ENCODE measurements around the gene ITPR2. TPM values are rescaled to one million over a fixed set of nuclear protein-coding genes. Genes with fewer than 3 reads are reported as not detected.

ITPR2 gene
- total and polyA plus RNA-seq, 5 donors: 4.2 to 32.1 (median 23.2) TPM

DNA sequence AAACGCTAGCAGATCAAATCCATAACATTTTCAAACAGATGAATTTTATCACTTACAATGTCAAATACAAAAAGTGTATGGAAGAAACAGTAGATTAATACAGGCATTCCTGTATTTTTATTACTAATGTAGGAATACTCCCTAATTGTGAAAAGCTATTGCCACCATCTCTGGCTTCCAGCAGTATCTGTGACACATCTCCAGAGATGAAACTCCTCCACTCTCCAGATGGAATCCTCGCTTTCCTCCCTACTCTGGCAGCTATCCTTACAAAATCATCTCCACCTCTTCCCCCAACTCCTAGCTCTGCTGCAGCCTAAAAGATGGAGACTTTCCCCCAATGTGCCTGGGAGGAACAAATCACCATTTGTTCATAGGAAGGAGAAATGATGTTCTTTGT lies 426.2 kb downstream of the ITPR2 start:
- intact Hi-C loops (cut with DNase I): no loop called here
- WGBS: 87% methylated on average over 2 of the region's 2 CpGs
- H3K9me3 ChIP-seq (ENCODE audit: control insufficient read depth, low read length): no peaks in the 10 kb centered on the region

GRCh38 chr12:26406391-26406790 lies 426.6 kb downstream of the ITPR2 start:
- DNase-seq (no peak), ATAC-seq (no peak)
- Histone ChIP-seq H3K9me3 (ENCODE audit: control insufficient read depth, low read length) (no peaks in the 10 kb centered on the region), H3K27ac (ENCODE audit: low read length) (no peak overlapping the region), H3K4me3 (ENCODE audit: low read length) (no peak overlapping the region), H3K27me3 (ENCODE audit: control insufficient read depth, insufficient read depth) (no peaks in the 10 kb centered on the region), H3K4me1 (ENCODE audit: control insufficient read depth, insufficient read depth, low read length) (no peaks in the 10 kb centered on the region)
- intact Hi-C loops (cut with DNase I): no loop called here
- 53% methylated on average over 3 of the region's 3 CpGs for WGBS

More for the DNA sequence above, 426.2 kb downstream of the ITPR2 start:
- DNase-seq (no peak), ATAC-seq (no peak)
- no peaks in the 10 kb centered on the region for H3K4me1 ChIP-seq (ENCODE audit: control insufficient read depth, insufficient read depth, low read length)
- H3K27me3 ChIP-seq (ENCODE audit: control insufficient read depth, insufficient read depth): no peaks in the 10 kb centered on the region
- no peak overlapping the region for H3K27ac ChIP-seq (ENCODE audit: low read length)
- no peak overlapping the region for H3K4me3 ChIP-seq (ENCODE audit: low read length)

DNA sequence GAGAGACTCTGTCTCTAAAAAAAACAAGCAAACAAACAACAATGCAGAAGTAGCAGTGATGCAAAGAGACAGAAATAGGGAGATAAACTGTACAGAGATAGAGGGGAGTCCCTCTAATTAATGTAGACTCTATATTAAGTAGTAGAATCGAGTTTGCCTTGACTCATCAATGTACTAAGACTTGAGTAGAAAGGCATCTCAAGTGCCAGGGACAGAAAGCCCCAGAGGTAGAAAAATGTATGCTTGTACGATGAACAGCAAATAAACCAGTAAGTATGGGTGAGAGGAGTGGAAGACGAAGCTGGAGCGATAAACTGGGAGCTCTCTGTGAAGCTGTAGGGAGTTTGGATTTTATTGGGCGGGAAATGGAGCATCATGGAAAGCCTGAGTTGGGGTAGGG lies 429.4 kb downstream of the ITPR2 start:
- Histone ChIP-seq H3K27me3 (ENCODE audit: control insufficient read depth, insufficient read depth) (no peaks in the 10 kb centered on the region), H3K9me3 (ENCODE audit: control insufficient read depth, low read length) (no peaks in the 10 kb centered on the region), H3K4me3 (ENCODE audit: low read length) (no peak overlapping the region), H3K4me1 (ENCODE audit: control insufficient read depth, insufficient read depth, low read length) (no peaks in the 10 kb centered on the region), H3K27ac (ENCODE audit: low read length) (no peak overlapping the region)
- intact Hi-C loops (cut with DNase I): no loop called here
- ATAC-seq: no peak
- WGBS: 95% methylated on average over 5 of the region's 5 CpGs
- DNase-seq: no peak

DNA sequence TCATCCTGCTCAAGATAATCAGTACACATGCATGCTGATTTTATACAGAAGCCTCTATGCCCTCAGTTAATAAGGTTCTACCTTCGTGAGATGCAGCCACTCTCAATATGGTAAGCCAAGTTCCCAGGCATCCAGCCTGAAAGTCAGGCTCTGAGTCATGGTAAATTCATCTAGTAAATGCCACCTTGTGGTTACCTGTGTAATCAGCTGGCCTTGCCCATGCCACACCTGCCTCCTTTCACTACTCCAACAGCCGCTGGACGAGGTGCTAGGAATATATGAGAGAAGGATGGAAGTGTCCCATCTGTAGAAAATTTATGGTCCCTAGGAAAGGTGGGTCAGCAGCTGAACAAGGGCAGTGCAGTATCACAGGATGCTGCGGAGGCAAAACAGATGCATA lies 430.3 kb downstream of the ITPR2 start:
- intact Hi-C loops (cut with DNase I): no loop called here
- no peaks in the 10 kb centered on the region for H3K9me3 ChIP-seq (ENCODE audit: control insufficient read depth, low read length)
- 88% methylated on average over 4 of the region's 4 CpGs for WGBS
- ATAC-seq (no peak), DNase-seq (no peak)
- H3K4me3 ChIP-seq (ENCODE audit: low read length): no peak overlapping the region
- H3K27ac ChIP-seq (ENCODE audit: low read length): no peak overlapping the region
- H3K4me1 ChIP-seq (ENCODE audit: control insufficient read depth, insufficient read depth, low read length): no peaks in the 10 kb centered on the region
- no peaks in the 10 kb centered on the region for H3K27me3 ChIP-seq (ENCODE audit: control insufficient read depth, insufficient read depth)

DNA sequence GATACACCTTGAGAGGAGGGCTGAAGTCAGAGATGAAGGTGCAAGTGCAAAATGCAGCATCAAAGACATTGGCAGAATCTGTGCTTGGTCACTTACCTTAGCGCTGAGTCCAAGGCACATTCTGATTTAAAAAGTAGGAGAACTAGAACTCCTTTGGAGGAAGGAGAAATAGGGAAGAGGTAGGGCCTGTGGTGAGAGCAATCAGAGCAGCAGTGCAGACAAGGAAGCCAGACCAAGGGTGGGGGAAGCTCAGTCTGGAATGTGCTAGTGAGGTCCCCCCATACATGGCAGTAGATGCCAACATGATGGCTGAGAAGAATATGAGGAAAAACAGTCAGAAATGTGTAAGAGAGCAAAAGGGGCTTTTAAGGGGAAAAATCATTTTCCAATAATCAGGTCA lies 431.1 kb downstream of the ITPR2 start:
- H3K4me1 ChIP-seq (ENCODE audit: control insufficient read depth, insufficient read depth, low read length): no peaks in the 10 kb centered on the region
- no peak overlapping the region for H3K27ac ChIP-seq (ENCODE audit: low read length)
- ATAC-seq (no peak), DNase-seq (no peak)
- intact Hi-C loops (cut with DNase I): no loop called here
- H3K4me3 ChIP-seq (ENCODE audit: low read length): no peak overlapping the region
- H3K9me3 ChIP-seq (ENCODE audit: control insufficient read depth, low read length): no peaks in the 10 kb centered on the region
- no peaks in the 10 kb centered on the region for H3K27me3 ChIP-seq (ENCODE audit: control insufficient read depth, insufficient read depth)
- WGBS: 91% methylated on average over 1 of the region's 1 CpG

- intact Hi-C loops (cut with DNase I): no loop called here
- Histone ChIP-seq H3K4me3 (ENCODE audit: low read length) (no peak overlapping the region), H3K4me1 (ENCODE audit: control insufficient read depth, insufficient read depth, low read length) (no peaks in the 10 kb centered on the region), H3K9me3 (ENCODE audit: control insufficient read depth, low read length) (no peaks in the 10 kb centered on the region), H3K27me3 (ENCODE audit: control insufficient read depth, insufficient read depth) (no peaks in the 10 kb centered on the region), H3K27ac (ENCODE audit: low read length) (no peak overlapping the region)
- 92% methylated on average over 8 of the region's 8 CpGs for WGBS
- ATAC-seq (no peak), DNase-seq (no peak)
Observed at GRCh38 chr12:26400627-26401026, 432.4 kb downstream of the ITPR2 start.

- WGBS: 88% methylated on average over 1 of the region's 1 CpG
- intact Hi-C loops (cut with DNase I): no loop called here
- Histone ChIP-seq H3K4me1 (ENCODE audit: control insufficient read depth, insufficient read depth, low read length) (no peaks in the 10 kb centered on the region), H3K9me3 (ENCODE audit: control insufficient read depth, low read length) (no peaks in the 10 kb centered on the region), H3K27ac (ENCODE audit: low read length) (no peak overlapping the region), H3K4me3 (ENCODE audit: low read length) (no peak overlapping the region), H3K27me3 (ENCODE audit: control insufficient read depth, insufficient read depth) (no peaks in the 10 kb centered on the region)
- no peak for DNase-seq
- ATAC-seq: no peak
Observed at GRCh38 chr12:26399381-26399780, 433.6 kb downstream of the ITPR2 start.

DNA sequence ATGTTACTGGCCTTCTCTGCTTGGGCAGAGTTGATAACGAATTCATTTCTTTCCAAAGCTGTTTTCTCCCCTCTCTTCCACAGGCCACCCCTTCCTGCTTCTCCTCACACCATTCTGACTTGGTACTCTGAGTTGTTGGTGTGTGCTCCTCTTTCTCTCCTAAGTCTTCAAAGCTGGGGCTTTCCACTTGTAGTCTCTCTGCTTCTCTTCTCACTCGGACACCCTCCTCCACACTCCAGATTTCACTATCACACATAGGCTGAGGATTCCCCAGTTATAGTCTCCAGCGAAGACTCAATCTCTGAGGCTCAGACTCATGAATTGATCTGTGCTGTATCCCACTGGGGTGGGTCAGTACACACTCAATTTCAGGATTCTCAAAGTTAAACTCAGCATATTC lies 436.6 kb downstream of the ITPR2 start:
- Histone ChIP-seq H3K9me3 (ENCODE audit: control insufficient read depth, low read length) (no peaks in the 10 kb centered on the region), H3K27me3 (ENCODE audit: control insufficient read depth, insufficient read depth) (no peaks in the 10 kb centered on the region), H3K4me1 (ENCODE audit: control insufficient read depth, insufficient read depth, low read length) (no peaks in the 10 kb centered on the region), H3K27ac (ENCODE audit: low read length) (no peak overlapping the region), H3K4me3 (ENCODE audit: low read length) (no peak overlapping the region)
- ATAC-seq: no peak
- DNase-seq: no peak
- intact Hi-C loops (cut with DNase I): no loop called here
- 84% methylated on average over 3 of the region's 3 CpGs for WGBS

DNA sequence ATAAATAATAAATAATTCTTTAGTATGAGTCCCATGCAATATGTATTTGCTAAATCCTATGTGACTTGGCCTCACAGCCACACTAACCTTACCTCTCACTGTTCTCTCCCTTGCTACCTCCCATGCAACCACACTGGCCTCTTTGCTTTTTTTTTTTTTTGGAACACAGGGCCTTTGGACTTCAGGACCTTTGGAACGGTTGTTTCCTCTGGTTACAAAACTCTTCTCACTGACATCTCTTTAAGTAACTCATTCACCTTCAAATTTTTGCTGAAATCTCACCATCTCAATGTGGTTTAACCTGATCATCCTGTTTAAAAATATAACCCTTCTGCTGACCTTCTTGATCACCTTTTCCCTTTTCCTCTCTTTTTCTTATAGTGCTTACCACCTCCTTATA lies 443.7 kb downstream of the ITPR2 start:
- no peaks in the 10 kb centered on the region for H3K4me1 ChIP-seq (ENCODE audit: control insufficient read depth, insufficient read depth, low read length)
- no peaks in the 10 kb centered on the region for H3K27me3 ChIP-seq (ENCODE audit: control insufficient read depth, insufficient read depth)
- no peaks in the 10 kb centered on the region for H3K9me3 ChIP-seq (ENCODE audit: control insufficient read depth, low read length)
- intact Hi-C loops (cut with DNase I): no loop called here
- no peak overlapping the region for H3K27ac ChIP-seq (ENCODE audit: low read length)
- ATAC-seq (no peak), DNase-seq (no peak)
- no peak overlapping the region for H3K4me3 ChIP-seq (ENCODE audit: low read length)
- WGBS: 90% methylated on average over 1 of the region's 1 CpG

GRCh38 chr12:26384536-26384935 lies 448.5 kb downstream of the ITPR2 start:
- DNase-seq (no peak), ATAC-seq (no peak)
- Histone ChIP-seq H3K9me3 (ENCODE audit: control insufficient read depth, low read length) (no peaks in the 10 kb centered on the region), H3K4me3 (ENCODE audit: low read length) (no peak overlapping the region), H3K27me3 (ENCODE audit: control insufficient read depth, insufficient read depth) (no peaks in the 10 kb centered on the region), H3K4me1 (ENCODE audit: control insufficient read depth, insufficient read depth, low read length) (no peaks in the 10 kb centered on the region), H3K27ac (ENCODE audit: low read length) (no peak overlapping the region)
- 90% methylated on average over 1 of the region's 1 CpG for WGBS
- intact Hi-C loops (cut with DNase I): no loop called here

GRCh38 chr12:26383041-26383440 lies 450.0 kb downstream of the ITPR2 start:
- ATAC-seq (no peak), DNase-seq (no peak)
- WGBS: 97% methylated on average over 1 of the region's 1 CpG
- H3K27ac ChIP-seq (ENCODE audit: low read length): no peak overlapping the region
- H3K4me3 ChIP-seq (ENCODE audit: low read length): no peak overlapping the region
- intact Hi-C loops (cut with DNase I): no loop called here
- no peaks in the 10 kb centered on the region for H3K9me3 ChIP-seq (ENCODE audit: control insufficient read depth, low read length)
- H3K4me1 ChIP-seq (ENCODE audit: control insufficient read depth, insufficient read depth, low read length): peaks cover 5% of the 10 kb centered on the region
- no peaks in the 10 kb centered on the region for H3K27me3 ChIP-seq (ENCODE audit: control insufficient read depth, insufficient read depth)

DNA sequence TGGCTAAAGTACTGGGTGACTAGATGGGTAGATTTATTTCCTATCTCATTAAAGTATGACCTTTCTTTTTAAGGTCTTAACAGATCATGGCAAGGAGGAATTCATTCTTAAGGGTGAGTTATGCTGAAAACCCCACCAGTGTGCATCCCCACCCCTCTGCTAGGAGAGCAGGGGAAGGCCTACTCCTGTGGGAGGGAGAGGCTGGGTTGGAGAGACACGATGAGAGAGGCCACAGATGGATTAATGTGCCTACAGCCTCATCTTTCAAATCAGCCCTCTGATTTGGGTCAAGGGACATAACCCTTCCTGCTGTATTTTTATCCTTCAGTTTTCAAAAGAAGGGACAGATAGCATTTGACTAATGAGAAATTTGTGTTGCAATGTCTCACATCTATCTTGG lies 452.1 kb downstream of the ITPR2 start:
- no peaks in the 10 kb centered on the region for H3K9me3 ChIP-seq (ENCODE audit: control insufficient read depth, low read length)
- H3K4me1 ChIP-seq (ENCODE audit: control insufficient read depth, insufficient read depth, low read length): peaks cover 5% of the 10 kb centered on the region
- WGBS: 63% methylated on average over 1 of the region's 1 CpG
- intact Hi-C loops (cut with DNase I): no loop called here
- H3K4me3 ChIP-seq (ENCODE audit: low read length): no peak overlapping the region
- H3K27ac ChIP-seq (ENCODE audit: low read length): no peak overlapping the region
- H3K27me3 ChIP-seq (ENCODE audit: control insufficient read depth, insufficient read depth): no peaks in the 10 kb centered on the region
- DNase-seq: no peak
- ATAC-seq: no peak

All from right cardiac atrium (tissue), 5 donors.